NCI-H510A treated with DMSO at 0.1 percent for 48 hours (cell line): ENCODE results near the gene IDH3A.

Experiments used
- DNase-seq: peaks from one replicate; lab custom pipeline; 2025; lab: John Stamatoyannopoulos, UW

The IDH3A gene

GRCh38 chr15:78204351-78205309 is 55.5 kb downstream of the IDH3A start:
- no peak for DNase-seq

DNA sequence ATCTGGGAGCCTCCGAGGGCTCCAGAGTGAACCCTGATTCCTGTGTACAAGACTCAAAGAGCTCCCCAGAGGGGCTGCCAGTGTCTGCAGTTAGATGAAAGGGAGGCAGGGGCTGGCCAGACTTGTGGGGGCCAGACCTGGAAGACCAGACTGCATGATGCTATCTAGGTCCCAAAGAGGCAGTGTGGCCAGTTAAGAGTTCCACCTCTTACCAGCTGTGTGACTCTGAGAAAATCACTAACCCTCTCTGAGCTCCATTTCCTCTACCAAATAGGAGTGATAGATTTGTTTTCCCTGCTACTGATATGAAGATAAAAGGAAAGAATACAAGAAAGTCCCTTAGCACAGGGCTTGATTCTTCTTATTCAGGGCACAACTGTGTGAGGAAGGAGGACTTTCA is 56.2 kb downstream of the IDH3A start:
- DNase-seq: no peak

GRCh38 chr15:78205856-78206255 is 56.7 kb downstream of the IDH3A start:
- no peak for DNase-seq

- no peak for DNase-seq
Observed at GRCh38 chr15:78206326-78207109, 57.4 kb downstream of the IDH3A start.

GRCh38 chr15:78207110-78207458 is 57.9 kb downstream of the IDH3A start:
- no peak for DNase-seq

- no peak for DNase-seq
Observed at GRCh38 chr15:78207641-78208340, 58.6 kb downstream of the IDH3A start.

- DNase-seq: no peak
Observed at GRCh38 chr15:78208341-78208844, 59.2 kb downstream of the IDH3A start.

- no peak for DNase-seq
Observed at GRCh38 chr15:78208887-78209645, 59.9 kb downstream of the IDH3A start.

GRCh38 chr15:78209646-78210348 is 60.6 kb downstream of the IDH3A start:
- DNase-seq: no peak

DNA sequence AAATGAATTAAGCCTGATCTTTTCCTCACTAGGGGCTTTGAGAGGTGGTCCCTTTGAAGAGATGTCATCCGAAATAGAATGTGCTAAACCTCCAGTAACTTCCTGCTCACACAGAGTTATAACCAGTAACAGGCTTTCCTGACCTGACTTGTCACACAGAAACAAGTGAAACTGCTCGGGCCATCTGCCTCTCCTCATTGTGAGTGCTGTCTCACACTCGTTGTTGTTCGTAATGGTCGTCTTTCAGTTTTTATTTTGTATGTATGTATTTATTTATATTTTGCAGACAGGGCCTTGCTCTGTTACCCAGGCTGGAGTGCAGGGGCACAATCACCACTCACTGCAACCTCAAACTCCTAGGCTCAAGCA is 61.2 kb downstream of the IDH3A start:
- peak; percentile 6 for DNase-seq

- DNase-seq: no peak
Observed at GRCh38 chr15:78211189-78211921, 62.2 kb downstream of the IDH3A start.

- DNase-seq: no peak
Observed at GRCh38 chr15:78212008-78212407, 62.8 kb downstream of the IDH3A start.

GRCh38 chr15:78212546-78213424 is 63.6 kb downstream of the IDH3A start:
- DNase-seq: no peak

DNA sequence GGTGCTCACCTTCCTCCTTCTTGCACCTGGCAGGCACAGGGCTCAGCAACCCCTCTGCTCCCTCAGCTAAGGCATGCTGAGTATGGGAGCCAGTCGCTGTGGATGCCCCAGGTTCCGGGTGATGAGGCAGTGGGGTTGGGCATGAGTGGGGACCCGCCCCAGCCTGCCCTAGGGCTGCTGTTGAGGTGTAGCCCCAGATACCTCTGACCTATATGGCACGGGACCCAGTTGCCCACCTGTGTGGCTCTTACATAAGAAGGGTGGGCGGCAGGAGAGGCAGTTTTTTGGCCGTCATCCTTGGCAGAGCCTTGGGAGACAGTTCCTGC is 64.2 kb downstream of the IDH3A start:
- no peak for DNase-seq

GRCh38 chr15:78213956-78214355 is 64.8 kb downstream of the IDH3A start:
- DNase-seq: no peak

DNA sequence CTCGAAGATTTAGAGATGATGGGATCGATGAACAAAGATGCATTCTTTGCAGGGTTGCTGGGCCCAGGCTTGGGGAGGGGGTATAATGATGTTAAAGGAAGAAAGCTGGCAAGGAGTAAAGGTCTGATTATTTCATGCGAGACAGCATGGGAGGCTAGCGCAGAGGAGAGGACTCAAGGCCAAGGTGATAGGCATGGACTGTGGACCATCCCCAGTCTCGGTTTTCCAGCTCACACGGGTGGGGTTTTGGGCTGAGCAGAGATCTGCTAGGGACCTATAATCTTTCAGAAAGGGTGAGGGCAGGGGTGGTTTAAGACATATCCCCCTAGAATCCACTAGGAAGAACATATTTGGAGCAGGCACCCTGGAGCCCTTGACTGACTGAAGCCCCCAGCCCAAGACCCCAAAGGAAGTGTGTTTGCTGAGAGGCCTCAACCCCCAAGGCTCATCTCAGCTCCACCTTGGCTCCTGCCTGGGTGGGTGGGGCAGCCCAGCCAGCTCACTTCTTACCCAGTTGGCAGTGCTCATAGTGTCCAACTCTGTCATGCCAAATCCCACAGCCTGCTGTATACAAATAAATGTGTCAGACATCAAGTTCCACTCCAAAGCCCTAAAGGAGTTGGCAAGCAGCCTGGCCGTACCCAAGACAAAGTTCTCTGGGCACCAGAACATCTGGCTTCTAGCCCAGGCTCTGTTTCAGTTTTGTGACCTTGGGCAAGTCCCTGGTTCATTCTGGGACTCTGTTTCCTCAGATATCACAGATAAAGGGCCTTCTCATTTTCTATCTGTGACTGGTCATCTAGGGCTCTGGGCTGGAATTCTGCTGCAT is 67.3 kb downstream of the IDH3A start:
- no peak for DNase-seq

DNA sequence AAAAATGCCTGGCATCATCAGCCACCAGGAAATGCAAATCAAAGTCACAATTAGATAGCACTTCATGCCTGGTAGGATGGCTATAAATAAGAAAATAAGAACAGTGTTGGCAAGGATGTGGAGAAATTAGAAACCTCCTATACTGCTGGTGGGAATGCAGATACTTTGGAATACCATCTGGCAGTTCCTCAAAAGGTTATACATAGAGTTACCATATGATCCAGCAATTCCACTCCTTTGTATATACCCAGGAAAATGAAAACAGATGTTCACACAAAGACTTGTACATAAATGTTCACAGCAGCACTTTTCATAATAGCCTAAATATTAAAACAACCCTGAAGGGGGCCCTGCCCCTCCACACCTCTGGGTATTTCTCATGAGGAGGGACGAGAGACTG is 71.6 kb downstream of the IDH3A start:
- DNase-seq: no peak
